SK-N-SH treated with all-trans-retinoic acid at 6 μM for 48 hours (cell line): ENCODE data around the gene RNF208.

Experiments used
- ESRRG ChIP-seq: fragments of 250-450 bp; sonication (Bioruptor Pico); IDR thresholded peaks from 2 replicates; pipeline ENCODE4 v1.6.1; 2021; ENCODE audit warnings: mild to moderate bottlenecking
- GLIS3 ChIP-seq: fragments of 250-450 bp; sonication (Bioruptor Pico); IDR thresholded peaks from 2 replicates; pipeline ENCODE4 v1.5.0; 2020; ENCODE audit warnings: mild to moderate bottlenecking, moderate library complexity
- TOX ChIP-seq: fragments of 250-450 bp; sonication (Bioruptor Pico); IDR thresholded peaks from 2 replicates; pipeline ENCODE4 v1.8.0; 2021; ENCODE audit warnings: mild to moderate bottlenecking, moderate library complexity, borderline replicate concordance
- ZFP3 ChIP-seq: fragments of 250-450 bp; sonication (Bioruptor Pico); IDR thresholded peaks from 2 replicates; pipeline ENCODE4 v1.5.0; 2020; ENCODE audit warnings: mild to moderate bottlenecking, moderate library complexity
- ZNF70 ChIP-seq: fragments of 450-650 bp; formaldehyde crosslinking; IDR thresholded peaks from 2 replicates; pipeline ENCODE4 v1.5.0; 2020; ENCODE audit warnings: mild to moderate bottlenecking, moderate library complexity

GRCh38 chr9:137236936-137237421, 14.9 kb upstream of the RNF208 start:
- TF ChIP-seq ESRRG (CRISPR knock-in tag) (no peak), ZFP3 (CRISPR knock-in tag) (no peak), TOX (CRISPR knock-in tag) (no peak), ZNF70 (CRISPR knock-in tag) (no peak), GLIS3 (no peak)
